AG04449 (cell line): ENCODE measurements around the gene COL6A2.
"Not testable (repeated sequence)": the region's sequence is repeated elsewhere in the genome, so short reads cannot be mapped to it uniquely, and the experiment has no call there.

Experiments used
- CTCF ChIA-PET: fragments of 350-600 bp; formaldehyde crosslinking; extraction: SDS; loops from one replicate; lab custom pipeline; 2021; ENCODE audit warnings: antibody characterized with exemption; lab: Yijun Ruan, JAX
- POLR2A ChIA-PET: fragments of 400-600, 350-600 bp; formaldehyde crosslinking; extraction: SDS; loops from one replicate; lab custom pipeline; 2020; ENCODE audit warnings: antibody characterized with exemption, inconsistent platforms; lab: Yijun Ruan, JAX
- DNase-seq: peaks from one replicate; pipeline ENCODE4 v3.0.0-alpha.2; 2010; ENCODE audit warnings: low read depth, low spot score
- H3K4me3 ChIP-seq: 2 replicates; pipeline ENCODE4 v1.5.1; 2011; ENCODE audit warnings: low read depth, mild to moderate bottlenecking, control low read depth, low read length
- CTCF ChIP-seq: IDR thresholded peaks from one replicate; pipeline ENCODE4 v1.5.1; 2011; ENCODE audit warnings: mild to moderate bottlenecking, moderate library complexity, low read length, control low read depth, inconsistent platforms; ENCODE audit not compliant: insufficient read depth; ENCODE audit errors: missing control alignments

Gene COL6A2

DNA sequence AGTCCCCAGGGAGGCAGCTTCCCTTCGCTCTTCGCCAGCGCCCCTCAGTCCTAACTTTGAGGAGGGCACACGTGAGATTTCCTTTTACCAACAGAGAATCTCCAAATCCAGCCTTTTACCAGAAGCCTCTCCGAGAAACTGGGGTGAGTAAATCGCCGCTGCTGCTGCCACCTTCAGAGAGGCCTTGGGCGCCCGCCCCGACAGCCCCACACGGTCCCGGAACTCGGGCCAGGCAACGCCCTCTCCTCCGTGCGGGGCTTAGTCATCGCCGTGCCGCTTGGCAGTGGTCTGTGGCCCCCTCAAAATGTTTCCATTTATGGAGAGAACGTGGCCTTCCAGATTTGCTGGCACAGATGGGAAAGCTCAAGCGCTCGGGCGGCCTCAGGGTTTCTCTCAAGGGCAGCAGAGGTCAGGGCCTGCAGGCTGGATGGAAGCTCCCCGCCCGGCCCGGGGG is 41.4 kb upstream of the COL6A2 start:
- TF ChIP-seq CTCF, result no peak
- POLR2A ChIA-PET, result interaction anchor here (0.6 to 1.6 kb wide), 4 partner anchors 9 to 65 kb away, joined by 3 to 4 read pairs (median 3); no protein-coding TSS in a partner anchor
- DNase-seq, result peak; percentile 64
- CTCF ChIA-PET, result interaction anchor here (1.6 kb wide), 1 partner anchor 10 kb away, joined by 6 read pairs; no protein-coding TSS in a partner anchor
- H3K4me3 ChIP-seq, result no peak overlapping the region

DNA sequence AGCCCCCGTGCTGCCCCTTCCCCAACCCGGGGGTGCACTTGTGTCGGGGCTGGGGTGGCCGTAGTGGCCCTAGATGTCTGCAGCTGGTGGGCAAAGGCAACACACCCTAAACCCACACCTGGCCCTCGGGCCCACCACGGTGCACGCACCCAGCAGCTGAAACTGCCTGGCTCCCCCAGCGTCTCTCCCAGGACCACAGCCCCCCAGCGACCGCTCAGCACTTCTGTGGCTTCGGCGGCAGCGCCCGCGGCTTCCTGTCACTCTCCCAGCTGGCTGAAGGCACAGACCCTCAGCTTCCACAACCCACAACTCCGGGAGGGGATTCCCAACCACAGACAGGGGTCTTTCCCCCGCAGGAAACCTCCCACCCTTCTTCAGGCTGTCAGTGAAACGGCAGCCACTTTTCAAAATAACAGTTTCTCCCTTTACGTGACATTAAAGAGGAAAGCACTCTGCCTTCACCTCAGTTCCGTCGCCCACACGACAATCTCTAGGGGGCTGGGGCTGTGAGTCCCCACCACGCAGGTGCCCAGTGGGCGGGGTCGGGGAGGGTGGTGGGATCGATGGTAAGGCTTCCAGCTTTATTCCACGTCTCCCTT is 40.7 kb upstream of the COL6A2 start:
- no peak for TF ChIP-seq CTCF
- ChIA-PET CTCF (no interaction called here), POLR2A (interaction anchor here (0.6 to 1.1 kb wide), 3 partner anchors 8 to 61 kb away, joined by 3 to 4 read pairs (median 3); no protein-coding TSS in a partner anchor)
- no peak overlapping the region for H3K4me3 ChIP-seq
- no peak for DNase-seq

DNA sequence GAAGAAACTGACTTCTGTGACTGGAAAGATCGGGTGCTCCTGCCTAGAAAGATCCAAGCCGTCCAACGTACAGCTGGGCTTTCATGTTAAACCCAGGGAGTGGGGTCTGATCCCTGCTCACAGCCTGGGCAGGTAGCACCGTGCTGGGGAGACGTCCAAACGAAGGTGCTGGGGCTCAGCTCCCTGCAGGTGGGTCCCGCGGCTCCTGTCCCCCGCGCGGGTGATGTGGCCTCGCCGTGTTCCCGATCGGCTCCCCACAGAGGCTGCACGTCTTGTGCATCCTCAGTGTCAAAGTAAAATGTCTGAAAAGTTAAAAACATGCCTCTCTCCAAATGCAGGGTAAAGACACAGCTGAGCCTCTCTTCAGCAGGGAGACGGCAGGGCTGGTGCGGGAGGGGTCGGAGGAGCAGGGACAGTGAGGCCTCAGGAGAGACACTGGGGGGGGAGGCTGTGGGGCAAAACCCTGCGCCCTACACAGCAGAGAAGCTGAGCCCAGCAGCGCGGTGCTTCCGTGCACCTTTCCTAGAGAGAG is 40.1 kb upstream of the COL6A2 start:
- no peak for TF ChIP-seq CTCF
- ChIA-PET POLR2A (no interaction called here), CTCF (no interaction called here)
- DNase-seq, result no peak
- H3K4me3 ChIP-seq, result no peak overlapping the region

- no peak overlapping the region for H3K4me3 ChIP-seq
- no peak for TF ChIP-seq CTCF
- ChIA-PET POLR2A (no interaction called here), CTCF (no interaction called here)
- DNase-seq, result no peak
Measured at GRCh38 chr21:46058431-46059145, 39.3 kb upstream of the COL6A2 start.

GRCh38 chr21:46059195-46059594 is 38.7 kb upstream of the COL6A2 start:
- no peak for TF ChIP-seq CTCF
- DNase-seq, result no peak
- POLR2A ChIA-PET, result no interaction called here
- CTCF ChIA-PET, result no interaction called here
- H3K4me3 ChIP-seq, result no peak overlapping the region

DNA sequence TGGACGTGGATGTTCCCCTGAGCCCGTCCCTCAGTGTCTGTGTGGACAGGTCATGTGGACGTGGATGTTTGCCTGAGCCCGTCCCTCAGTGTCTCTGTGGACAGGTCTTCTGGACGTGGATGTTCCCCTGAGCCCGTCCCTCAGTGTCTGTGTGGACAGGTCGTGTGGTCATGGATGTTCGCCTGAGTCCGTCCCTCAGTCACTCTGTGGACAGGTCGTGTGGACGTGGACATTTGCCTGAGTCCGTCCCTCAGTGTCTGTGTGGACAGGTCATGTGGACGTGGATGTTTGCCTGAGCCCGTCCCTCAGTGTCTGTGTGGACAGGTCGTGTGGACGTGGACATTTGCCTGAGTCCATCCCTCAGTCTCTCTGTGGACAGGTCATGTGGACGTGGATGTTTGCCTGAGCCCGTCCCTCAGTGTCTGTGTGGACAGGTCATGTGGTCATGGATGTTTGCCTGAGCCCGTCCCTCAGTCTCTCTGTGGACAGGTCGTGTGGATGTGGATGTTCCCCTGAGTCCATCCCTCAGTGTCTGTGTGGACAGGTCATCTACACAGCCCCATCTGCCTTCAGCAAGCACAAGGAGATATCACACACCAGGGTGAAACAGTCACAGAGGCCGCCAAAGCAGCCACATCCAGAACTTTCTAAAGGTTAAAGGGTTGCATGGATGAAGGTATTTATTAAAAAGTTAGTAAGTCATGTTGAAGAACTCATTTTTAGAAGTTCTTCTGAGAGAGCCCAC is 38.0 kb upstream of the COL6A2 start:
- POLR2A ChIA-PET, result interaction anchor here (0.9 to 1.8 kb wide), 8 partner anchors 11 to 87 kb away, joined by 3 to 19 read pairs (median 4); partner anchors contain the start of gene COL6A1
- DNase-seq, H3K4me3 ChIP-seq, CTCF ChIA-PET: not testable (repeated sequence)
